H9 (cell line): ENCODE results near the gene C1orf105. TPM values are rescaled to one million over a fixed set of nuclear protein-coding genes. Genes with fewer than 3 reads are reported as not detected.

Experiments used
- DNase-seq: peaks from one replicate; pipeline ENCODE4 v3.0.0-alpha.2; 2017
- H2AFZ ChIP-seq: one replicate; pipeline ENCODE4 v1.6.1; 2013; ENCODE audit warnings: mild to moderate bottlenecking, low read length, control low read depth, moderate library complexity
- H2AK5ac ChIP-seq: 2 replicates; pipeline ENCODE4 v1.6.1; 2013; ENCODE audit warnings: low read length, control low read depth, mixed read lengths; ENCODE audit not compliant: insufficient read length
- H2BK120ac ChIP-seq: one replicate; pipeline ENCODE4 v1.6.1; 2013; ENCODE audit warnings: low read depth, mild to moderate bottlenecking, low read length, control low read depth, inconsistent platforms; ENCODE audit not compliant: poor library complexity, severe bottlenecking
- H2BK12ac ChIP-seq: 2 replicates; pipeline ENCODE4 v1.6.1; 2013; ENCODE audit warnings: low read length, control low read depth, mixed read lengths, low read depth; ENCODE audit not compliant: insufficient read length
- H2BK15ac ChIP-seq: 2 replicates; pipeline ENCODE4 v1.6.1; 2013; ENCODE audit warnings: low read depth, low read length, control low read depth
- H2BK20ac ChIP-seq: one replicate; pipeline ENCODE4 v1.6.1; 2013; ENCODE audit warnings: low read depth, mild to moderate bottlenecking, low read length, control low read depth, inconsistent platforms; ENCODE audit not compliant: poor library complexity, severe bottlenecking
- H2BK5ac ChIP-seq: 2 replicates; pipeline ENCODE4 v1.6.1; 2013; ENCODE audit warnings: low read length, control low read depth, mixed read lengths; ENCODE audit not compliant: insufficient read length
- H3K14ac ChIP-seq: 2 replicates; pipeline ENCODE4 v1.6.1; 2013; ENCODE audit warnings: low read length, control low read depth; ENCODE audit not compliant: insufficient read depth
- H3K18ac ChIP-seq: 2 replicates; pipeline ENCODE4 v1.6.1; 2013; ENCODE audit warnings: low read depth, mild to moderate bottlenecking, mixed read lengths, low read length, control low read depth; ENCODE audit not compliant: insufficient read length
- H3K23ac ChIP-seq: 2 replicates; pipeline ENCODE4 v1.6.1; 2013; ENCODE audit warnings: low read length, control low read depth, mixed read lengths, low read depth; ENCODE audit not compliant: insufficient read length
- H3K23me2 ChIP-seq: 2 replicates; pipeline ENCODE4 v1.6.1; 2013; ENCODE audit warnings: low read depth, mild to moderate bottlenecking, mixed read lengths, low read length, control low read depth; ENCODE audit not compliant: insufficient read length, poor library complexity, severe bottlenecking
- H3K27ac ChIP-seq: 2 replicates; pipeline ENCODE4 v1.5.1; 2013; ENCODE audit warnings: low read length, control low read depth, mixed read lengths, low read depth; ENCODE audit not compliant: insufficient read length
- H3K27me3 ChIP-seq: 2 replicates; pipeline ENCODE4 v1.6.1; 2013; ENCODE audit warnings: low read length, control low read depth, inconsistent platforms; ENCODE audit not compliant: insufficient read depth
- H3K4ac ChIP-seq: 2 replicates; pipeline ENCODE4 v1.6.1; 2013; ENCODE audit warnings: low read depth, mild to moderate bottlenecking, control low read depth, inconsistent platforms, low read length, moderate library complexity
- H3K4me1 ChIP-seq: 2 replicates; pipeline ENCODE4 v1.6.1; 2013; ENCODE audit warnings: low read length, control low read depth, inconsistent platforms; ENCODE audit not compliant: insufficient read depth
- H3K4me2 ChIP-seq: 2 replicates; pipeline ENCODE4 v1.6.1; 2013; ENCODE audit warnings: low read length, control low read depth, mixed read lengths; ENCODE audit not compliant: insufficient read length, insufficient read depth
- H3K56ac ChIP-seq: 2 replicates; pipeline ENCODE4 v1.6.1; 2013; ENCODE audit warnings: low read depth, mild to moderate bottlenecking, mixed read lengths, low read length, control low read depth; ENCODE audit not compliant: insufficient read length
- H3K79me1 ChIP-seq: 2 replicates; pipeline ENCODE4 v1.6.1; 2013; ENCODE audit warnings: low read depth, mild to moderate bottlenecking, moderate library complexity, low read length, control low read depth, inconsistent platforms; ENCODE audit not compliant: insufficient read depth, poor library complexity, severe bottlenecking
- H3K79me2 ChIP-seq: 2 replicates; pipeline ENCODE4 v1.6.1; 2013; ENCODE audit warnings: low read length, control low read depth, inconsistent platforms; ENCODE audit not compliant: insufficient read depth
- H3K9ac ChIP-seq: 2 replicates; pipeline ENCODE4 v1.6.1; 2013; ENCODE audit warnings: low read length, control low read depth, mixed read lengths; ENCODE audit not compliant: insufficient read length; ENCODE audit errors: extremely low read depth
- H3K9me3 ChIP-seq: one replicate; pipeline ENCODE4 v1.6.1; 2013; ENCODE audit warnings: low read depth, low read length, inconsistent platforms; ENCODE audit not compliant: control insufficient read depth
- H3T11ph ChIP-seq: one replicate; pipeline ENCODE4 v1.6.1; 2013; ENCODE audit warnings: mild to moderate bottlenecking, low read length, control low read depth, inconsistent platforms
- H4K20me1 ChIP-seq: one replicate; pipeline ENCODE4 v1.6.1; 2013; ENCODE audit not compliant: control insufficient read depth, insufficient read length, insufficient read depth
- H4K5ac ChIP-seq: 2 replicates; pipeline ENCODE4 v1.6.1; 2013; ENCODE audit warnings: low read depth, mild to moderate bottlenecking, mixed read lengths, low read length, control low read depth; ENCODE audit not compliant: insufficient read length
- H4K8ac ChIP-seq: replicated peaks from 2 replicates; pipeline ENCODE4 v1.6.1; 2013; ENCODE audit warnings: low read length, control low read depth, mixed read lengths, low read depth; ENCODE audit not compliant: insufficient read length
- H4K91ac ChIP-seq: 2 replicates; pipeline ENCODE4 v1.6.1; 2013; ENCODE audit warnings: low read depth, mild to moderate bottlenecking, moderate library complexity, mixed read lengths, low read length, control low read depth; ENCODE audit not compliant: insufficient read length
- H3K27ac Mint-ChIP-seq, 3 experiments: 2 replicates in 2 of 3; 3 replicates in 1 of 3; pipeline ENCODE4 v1.8.0; 2020 to 2021; ENCODE audit warnings: mixed read lengths in 3 of 3, mild to moderate bottlenecking in 1 of 3, moderate library complexity in 1 of 3
- H3K27me3 Mint-ChIP-seq: 2 replicates; pipeline ENCODE4 v1.8.0; 2021; ENCODE audit warnings: low read depth, mild to moderate bottlenecking, moderate library complexity, mixed read lengths
- H3K36me3 Mint-ChIP-seq, 3 experiments: 2 replicates in 2 of 3; 3 replicates in 1 of 3; pipeline ENCODE4 v1.8.0; 2020 to 2021; ENCODE audit warnings: low read depth in 3 of 3, mixed read lengths in 3 of 3; ENCODE audit not compliant: insufficient read depth in 1 of 3
- H3K4me1 Mint-ChIP-seq, 2 experiments: 2 replicates each; pipeline ENCODE4 v1.8.0; 2020; ENCODE audit warnings: mixed read lengths in 2 of 2
- H3K4me3 Mint-ChIP-seq, 2 experiments: 2 replicates in 1 of 2; 3 replicates in 1 of 2; pipeline ENCODE4 v1.8.0; 2020 to 2021; ENCODE audit warnings: mild to moderate bottlenecking in 2 of 2, mixed read lengths in 2 of 2, moderate library complexity in 1 of 2
- H3K9me3 Mint-ChIP-seq, 2 experiments: 2 replicates in 1 of 2; 3 replicates in 1 of 2; pipeline ENCODE4 v1.8.0; 2020; ENCODE audit warnings: mild to moderate bottlenecking in 2 of 2, mixed read lengths in 2 of 2, moderate library complexity in 1 of 2
- WGBS: extraction: QIAGEN DNeasy Blood & Tissue Kit; methylation state at CpG from one replicate; pipeline ENCODE4 v1.1.7; 2013; ENCODE audit warnings: missing lambda C conversion rate, low lambda C conversion rate, mixed read lengths; ENCODE audit not compliant: insufficient read length; ENCODE audit errors: extremely low coverage; 5-methylcytosine and 5-hydroxymethylcytosine counted together
- total RNA-seq: library from RNA; stranded (reverse); gene quantifications from 2 replicates; pipeline ENCODE4 v1.2.1, GENCODE V29; 2021
- TF ChIP-seq, protein P1 (sequence below): fragments of 200-600 bp; sonication (generic); conservative IDR thresholded peaks from 3 replicates; pipeline ENCODE4 v1.8.0; 2021; ENCODE audit warnings: antibody characterized with exemption, mild to moderate bottlenecking

The C1orf105 gene
- total RNA-seq, 1 experiment from 2014 or later = not detected

- TF ChIP-seq, protein P1, sequence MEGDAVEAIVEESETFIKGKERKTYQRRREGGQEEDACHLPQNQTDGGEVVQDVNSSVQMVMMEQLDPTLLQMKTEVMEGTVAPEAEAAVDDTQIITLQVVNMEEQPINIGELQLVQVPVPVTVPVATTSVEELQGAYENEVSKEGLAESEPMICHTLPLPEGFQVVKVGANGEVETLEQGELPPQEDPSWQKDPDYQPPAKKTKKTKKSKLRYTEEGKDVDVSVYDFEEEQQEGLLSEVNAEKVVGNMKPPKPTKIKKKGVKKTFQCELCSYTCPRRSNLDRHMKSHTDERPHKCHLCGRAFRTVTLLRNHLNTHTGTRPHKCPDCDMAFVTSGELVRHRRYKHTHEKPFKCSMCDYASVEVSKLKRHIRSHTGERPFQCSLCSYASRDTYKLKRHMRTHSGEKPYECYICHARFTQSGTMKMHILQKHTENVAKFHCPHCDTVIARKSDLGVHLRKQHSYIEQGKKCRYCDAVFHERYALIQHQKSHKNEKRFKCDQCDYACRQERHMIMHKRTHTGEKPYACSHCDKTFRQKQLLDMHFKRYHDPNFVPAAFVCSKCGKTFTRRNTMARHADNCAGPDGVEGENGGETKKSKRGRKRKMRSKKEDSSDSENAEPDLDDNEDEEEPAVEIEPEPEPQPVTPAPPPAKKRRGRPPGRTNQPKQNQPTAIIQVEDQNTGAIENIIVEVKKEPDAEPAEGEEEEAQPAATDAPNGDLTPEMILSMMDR = no peak
- no peaks in the 10 kb centered on the region for H3K36me3 Mint-ChIP-seq
- DNase-seq = no peak
- H3K79me2 ChIP-seq = no peaks in the 10 kb centered on the region
- H3K9me3 ChIP-seq = no peaks in the 10 kb centered on the region
- no peak overlapping the region for H2BK120ac ChIP-seq
- no peak overlapping the region for H2AFZ ChIP-seq
- no peak overlapping the region for H3K18ac ChIP-seq
- no peak overlapping the region for H3K27ac ChIP-seq
- H3K79me1 ChIP-seq = no peaks in the 10 kb centered on the region
- H3K27ac Mint-ChIP-seq = no peak overlapping the region
- no peaks in the 10 kb centered on the region for H4K20me1 ChIP-seq
- no peak overlapping the region for H3K9ac ChIP-seq
- peaks cover 31 to 39% of the 10 kb centered on the region in 2 experiments for H3K4me1 Mint-ChIP-seq
- no peak overlapping the region for H3K4ac ChIP-seq
- H2BK12ac ChIP-seq = no peak overlapping the region
- no peaks in the 10 kb centered on the region for H3K27me3 ChIP-seq
- no peak overlapping the region for H2BK20ac ChIP-seq
- no peak overlapping the region for H3K14ac ChIP-seq
- no peaks in the 10 kb centered on the region for H3K9me3 Mint-ChIP-seq
- H3K23me2 ChIP-seq = no peaks in the 10 kb centered on the region
- WGBS = no CpG with 5 or more reads among the region's 3 CpGs
- no peaks in the 10 kb centered on the region for H3K27me3 Mint-ChIP-seq
- no peak overlapping the region for H4K91ac ChIP-seq
- no peak overlapping the region for H2BK5ac ChIP-seq
- H3K23ac ChIP-seq = no peak overlapping the region
- no peak overlapping the region for H3K4me3 Mint-ChIP-seq
- H2BK15ac ChIP-seq = no peak overlapping the region
- peaks cover 4% of the 10 kb centered on the region; the same call in 1 of the 2 replicates for H3K4me1 ChIP-seq
- no peak overlapping the region for H2AK5ac ChIP-seq
- no peak overlapping the region for H3T11ph ChIP-seq
- no peak overlapping the region for H4K5ac ChIP-seq
- H3K4me2 ChIP-seq = no peak overlapping the region
- no peak overlapping the region for H3K56ac ChIP-seq
- H4K8ac ChIP-seq = no peak overlapping the region
Observed at GRCh38 chr1:172397221-172397620, 23.3 kb upstream of the C1orf105 start.
